Liver (tissue), 9 donors: ENCODE results near the gene HIPK3. TPM values are rescaled to one million over a fixed set of nuclear protein-coding genes. Genes with fewer than 3 reads are reported as not detected.

Source experiments
- DNase-seq: peaks from one replicate; pipeline ENCODE4 v3.0.0-alpha.2; 2017; ENCODE audit warnings: low spot score
- H3K27ac ChIP-seq, 2 donors: one replicate each; pipeline ENCODE4 v1.7.0; 2013; ENCODE audit warnings: inconsistent platforms in 2 of 2, low read length in 2 of 2, control low read depth in 1 of 2, low read depth in 1 of 2, mild to moderate bottlenecking in 1 of 2
- H3K27me3 ChIP-seq, 4 donors: one replicate each; pipeline versions ENCODE4 v1.6.1 to v1.7.0; 2013; ENCODE audit warnings: low read length in 3 of 4, inconsistent platforms in 1 of 4, mild to moderate bottlenecking in 1 of 4, moderate library complexity in 1 of 4; ENCODE audit not compliant: control insufficient read depth in 4 of 4, insufficient read depth in 4 of 4
- H3K36me3 ChIP-seq, 4 donors: one replicate each; pipeline versions ENCODE4 v1.6.1 to v1.7.0; 2013; ENCODE audit warnings: low read length in 3 of 4, mild to moderate bottlenecking in 3 of 4, low read depth in 1 of 4, moderate library complexity in 1 of 4; ENCODE audit not compliant: control insufficient read depth in 4 of 4, insufficient read depth in 3 of 4
- H3K4me1 ChIP-seq, 4 donors: one replicate each; pipeline versions ENCODE4 v1.6.1 to v1.7.0; 2013; ENCODE audit warnings: low read length in 3 of 4, mild to moderate bottlenecking in 3 of 4, moderate library complexity in 1 of 4; ENCODE audit not compliant: control insufficient read depth in 4 of 4, insufficient read depth in 4 of 4
- H3K4me3 ChIP-seq, 3 donors: one replicate each; pipeline versions ENCODE4 v1.6.1 to v1.7.0; 2013; ENCODE audit warnings: low read length in 3 of 3, control low read depth in 1 of 3, low read depth in 1 of 3, mild to moderate bottlenecking in 1 of 3
- H3K9ac ChIP-seq, 2 donors: one replicate each; pipeline ENCODE4 v1.7.0; 2013; ENCODE audit warnings: low read length in 2 of 2, mild to moderate bottlenecking in 2 of 2, moderate library complexity in 2 of 2, control low read depth in 1 of 2, low read depth in 1 of 2
- H3K9me3 ChIP-seq, 4 donors: one replicate each; pipeline versions ENCODE4 v1.6.1 to v1.7.0; 2013; ENCODE audit warnings: low read length in 3 of 4; ENCODE audit not compliant: control insufficient read depth in 4 of 4
- ATF3 ChIP-seq: IDR thresholded peaks from 2 replicates; pipeline ENCODE4 v1.6.1; 2016; ENCODE audit warnings: antibody characterized with exemption
- CTCF ChIP-seq: fragments of 150-350 bp; IDR thresholded peaks from 2 replicates; pipeline ENCODE4 v1.5.1; 2017; ENCODE audit warnings: improper control_type of control experiment, low read depth, low read length; ENCODE audit not compliant: missing input control
- EGR1 ChIP-seq, 2 donors: IDR thresholded peaks; 2 replicates each; pipeline ENCODE4 v1.6.1; 2016 to 2018; ENCODE audit warnings: antibody characterized with exemption in 2 of 2, low read depth in 2 of 2
- FOXA1 ChIP-seq: IDR thresholded peaks from 2 replicates; pipeline ENCODE4 v1.6.1; 2016; ENCODE audit warnings: antibody characterized with exemption
- FOXA2 ChIP-seq: IDR thresholded peaks from 2 replicates; pipeline ENCODE4 v1.6.1; 2016; ENCODE audit warnings: antibody characterized with exemption
- HNF4A ChIP-seq, 2 donors: conservative IDR thresholded peaks; 2 replicates each; pipeline ENCODE4 v1.6.1; 2016; ENCODE audit warnings: antibody characterized with exemption in 2 of 2, mild to moderate bottlenecking in 2 of 2
- RAD21 ChIP-seq, 2 donors: IDR thresholded peaks; 2 replicates each; pipeline ENCODE4 v1.6.1; 2016; ENCODE audit warnings: antibody characterized with exemption in 2 of 2, mild to moderate bottlenecking in 2 of 2
- REST ChIP-seq: IDR thresholded peaks from 2 replicates; pipeline ENCODE4 v1.6.1; 2016; ENCODE audit warnings: antibody characterized with exemption, mild to moderate bottlenecking
- SP1 ChIP-seq: IDR thresholded peaks from 2 replicates; pipeline ENCODE4 v1.6.1; 2018; ENCODE audit warnings: antibody characterized with exemption, mild to moderate bottlenecking
- TAF1 ChIP-seq: conservative IDR thresholded peaks from 2 replicates; pipeline ENCODE4 v1.6.1; 2016; ENCODE audit warnings: antibody characterized with exemption, mild to moderate bottlenecking
- YY1 ChIP-seq: IDR thresholded peaks from 2 replicates; pipeline ENCODE4 v1.6.1; 2016; ENCODE audit warnings: antibody characterized with exemption, mild to moderate bottlenecking
- ZBTB33 ChIP-seq: IDR thresholded peaks from 2 replicates; pipeline ENCODE4 v1.6.1; 2016; ENCODE audit warnings: antibody characterized with exemption
- WGBS: extraction: QIAGEN DNeasy Blood & Tissue Kit; methylation state at CpG from one replicate; pipeline ENCODE4 v1.1.7; 2013; 5-methylcytosine and 5-hydroxymethylcytosine counted together
- polyA plus RNA-seq, 2 donors: library from polyadenylated mRNA; stranded (reverse) in 1 of 2; unstranded in 1 of 2; fragments of 200-250 nt in 1 of 2; fragments of >200 nt in 1 of 2; fragmentation: Nextera tagmentation in 1 of 2; extraction: Ambion mirVana in 1 of 2; gene quantifications; one replicate each; pipeline versions ENCODE4 v1.2.1 to v1.2.3, GENCODE V29; 2013 to 2015
- total RNA-seq, 2 donors: library from RNA; depleted of rRNA; stranded (reverse); fragments of >200 nt; gene quantifications; one replicate each; pipeline ENCODE4 v1.2.3, GENCODE V29; 2014
- donor health status: healthy.
- donor health status: healthy.
- donor health status: healthy.
- donor health status: healthy.
- donor health status: healthy.

Gene HIPK3
- total and polyA plus RNA-seq, 4 donors = 12.0 to 67.5 (median 27.6) TPM

DNA sequence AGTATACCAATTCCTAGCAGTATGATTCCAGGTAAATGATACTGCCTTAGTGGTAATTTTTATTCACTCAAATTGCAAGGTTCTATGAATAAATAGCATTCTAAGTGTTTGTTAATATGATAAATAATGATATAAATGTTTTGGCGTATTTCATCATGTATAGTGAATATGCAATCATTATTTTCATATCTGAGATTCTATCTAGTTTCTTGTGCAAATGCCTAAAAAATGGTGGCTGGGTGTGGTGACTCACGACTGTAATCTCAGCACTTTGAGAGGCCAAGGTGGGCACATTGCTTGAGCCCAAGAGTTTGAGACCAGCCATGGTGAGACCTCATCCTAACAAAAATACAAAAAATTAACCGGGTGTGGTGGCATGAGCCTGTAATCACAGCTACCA is 13.9 kb downstream of the HIPK3 start:
- H3K4me3 ChIP-seq = no peak overlapping the region
- H3K36me3 ChIP-seq = no peaks in the 10 kb centered on the region
- no peak overlapping the region for H3K9ac ChIP-seq
- H3K9me3 ChIP-seq = no peaks in the 10 kb centered on the region
- TF ChIP-seq YY1 = no peak
- TF ChIP-seq HNF4A (conservative IDR thresholded peaks at IDR 0.05) = no peak
- TF ChIP-seq EGR1 (IDR thresholded peaks at IDR 0.05; ENCODE audit: low read depth in 2 of 2) = no peak
- no peak for TF ChIP-seq CTCF
- no peak for TF ChIP-seq TAF1
- TF ChIP-seq REST = no peak
- TF ChIP-seq ATF3 = no peak
- TF ChIP-seq SP1 = no peak
- TF ChIP-seq FOXA1 = no peak
- no peak for TF ChIP-seq ZBTB33
- no peak for TF ChIP-seq RAD21 (IDR thresholded peaks at IDR 0.05)
- H3K4me1 ChIP-seq = peaks cover 10 to 39% (median 21%) of the 10 kb centered on the region in 4 donors
- 94% methylated on average over 3 of the region's 3 CpGs for WGBS
- no peak for DNase-seq
- H3K27ac ChIP-seq = no peak overlapping the region
- H3K27me3 ChIP-seq = no peaks in the 10 kb centered on the region

DNA sequence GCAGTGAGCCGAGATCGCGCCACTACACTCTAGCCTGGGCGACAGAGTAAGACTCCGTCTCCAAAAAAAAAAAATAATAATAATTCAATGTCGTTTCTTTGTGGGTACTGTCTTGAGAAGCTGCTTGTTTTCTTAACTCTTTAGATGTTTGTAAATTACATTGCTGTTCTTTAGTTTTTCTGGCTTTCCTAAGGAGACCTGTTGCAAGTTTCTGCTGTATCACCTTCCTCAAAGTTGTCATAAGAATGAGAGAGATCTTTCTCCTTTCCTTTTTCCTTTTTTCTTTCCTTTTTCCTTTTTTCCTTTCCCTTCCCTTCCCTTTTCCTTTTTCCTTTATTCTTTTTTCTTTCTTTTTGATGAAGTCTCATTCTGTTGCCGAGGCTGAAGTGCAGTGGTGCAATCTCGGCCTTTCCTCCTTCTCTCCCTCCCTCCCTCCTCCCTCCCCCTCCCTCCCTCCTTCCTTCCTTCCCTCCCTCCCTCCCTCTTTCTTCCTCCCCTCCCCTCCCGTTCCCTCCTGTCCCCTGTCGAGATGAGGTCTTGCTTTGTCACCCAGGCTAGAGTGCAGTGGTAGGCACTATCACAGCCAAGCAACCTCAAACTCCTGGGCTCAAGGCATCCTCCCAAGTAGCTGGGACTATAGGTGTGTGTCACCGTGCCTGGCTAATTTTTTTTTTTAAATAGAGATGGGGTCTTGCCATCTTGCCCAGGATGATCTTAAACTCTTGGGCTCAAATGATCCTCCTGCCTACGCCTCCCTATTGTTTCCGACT is 15.3 kb downstream of the HIPK3 start:
- Histone ChIP-seq H3K27me3 (no peaks in the 10 kb centered on the region), H3K36me3 (no peaks in the 10 kb centered on the region), H3K4me1 (peaks cover 2 to 35% (median 21%) of the 10 kb centered on the region in 4 donors), H3K9me3 (no peaks in the 10 kb centered on the region), H3K27ac (no peak overlapping the region), H3K4me3 (no peak overlapping the region), H3K9ac (no peak overlapping the region)
- TF ChIP-seq FOXA2 (no peak), HNF4A (conservative IDR thresholded peaks at IDR 0.05) (no peak)
- no peak for DNase-seq
- 88% methylated on average over 12 of the region's 13 CpGs for WGBS
